GM12878 (cell line): Measurements from ENCODE around the gene FRK. TPM values are rescaled to one million over a fixed set of nuclear protein-coding genes. Genes with fewer than 3 reads are reported as not detected.

Source experiments
- ATAC-seq: fragments of 200-7000 bp; cut with Tn5 transposase; 3 replicates; pipeline ENCODE4 v1.9.1; 2020; ENCODE audit warnings: mild to moderate bottlenecking, moderate library complexity
- BruUV-seq: library from RNA; stranded (reverse); fragments of 400-500 nt; replicated peaks from 2 replicates; lab custom pipeline; 2021; lab: Mats Ljungman, UMichigan
- CTCF ChIA-PET: fragments of 300-600 bp; sonication (Branson Sonifier 250); formaldehyde crosslinking; extraction: SDS; loops from one replicate; lab custom pipeline; 2021; ENCODE audit warnings: inconsistent platforms; lab: Yijun Ruan, JAX
- POLR2A ChIA-PET: fragments of 350-600 bp; formaldehyde crosslinking; extraction: SDS; loops from one replicate; lab custom pipeline; 2021; ENCODE audit warnings: inconsistent platforms; lab: Charles Lee
- RAD21 ChIA-PET: fragments of 300-600 bp; sonication (Branson Sonifier 250); formaldehyde crosslinking; loops from one replicate; lab custom pipeline; 2023; ENCODE audit warnings: antibody characterized with exemption; ENCODE audit not compliant: unreplicated experiment; lab: Charles Lee
- SMC1A ChIA-PET: fragments of 300-600 bp; sonication (Branson Sonifier 250); formaldehyde crosslinking; loops from one replicate; lab custom pipeline; 2023; ENCODE audit not compliant: unreplicated experiment, uncharacterized antibody; lab: Charles Lee
- DNase-seq: peaks from one replicate; pipeline ENCODE4 v3.0.0-alpha.2; 2011; ENCODE audit warnings: low read depth, low spot score
- FAIRE-seq: peaks from 3 replicates; lab custom pipeline; 2011; peaks lifted over from hg19 to GRCh38; lab: Jason Lieb, UNC
- H2AFZ ChIP-seq: 2 replicates; pipeline ENCODE4 v1.6.0; 2011; ENCODE audit warnings: low read depth, low read length, control low read depth; ENCODE audit not compliant: control insufficient read depth
- H3K27ac ChIP-seq: 2 replicates; pipeline ENCODE4 v1.5.1; 2011; ENCODE audit warnings: control low read depth; ENCODE audit not compliant: control insufficient read depth, insufficient read depth
- H3K27me3 ChIP-seq, 2 experiments: replicated peaks in 1 of 2; 2 replicates each; pipeline versions ENCODE4 v1.6.0 to v1.6.1; 2011; ENCODE audit warnings: low read length in 1 of 2; ENCODE audit not compliant: control insufficient read depth in 2 of 2, insufficient read depth in 2 of 2
- H3K36me3 ChIP-seq, 2 experiments: 2 replicates each; pipeline ENCODE4 v1.5.1; 2011; ENCODE audit warnings: low read length in 1 of 2; ENCODE audit not compliant: control insufficient read depth in 2 of 2, insufficient read depth in 2 of 2
- H3K4me1 ChIP-seq: 2 replicates; pipeline ENCODE4 v1.6.1; 2011; ENCODE audit warnings: mild to moderate bottlenecking, low read length, moderate library complexity, mixed read lengths; ENCODE audit not compliant: control insufficient read depth, insufficient read depth
- H3K4me2 ChIP-seq: 2 replicates; pipeline ENCODE4 v1.6.0; 2011; ENCODE audit warnings: control low read depth; ENCODE audit not compliant: control insufficient read depth, insufficient read depth
- H3K4me3 ChIP-seq: fragments of 200-600 bp; sonication (generic); 2 replicates; pipeline ENCODE4 v1.5.1; 2016
- H3K79me2 ChIP-seq: 2 replicates; pipeline ENCODE4 v1.6.0; 2011; ENCODE audit warnings: low read length; ENCODE audit not compliant: control insufficient read depth, insufficient read depth
- H3K9ac ChIP-seq: 2 replicates; pipeline ENCODE4 v1.8.0; 2011; ENCODE audit warnings: low read length, control low read depth, mixed read lengths; ENCODE audit not compliant: control insufficient read depth, insufficient read depth
- H3K9me3 ChIP-seq: replicated peaks from 3 replicates; pipeline ENCODE4 v1.5.1; 2011; ENCODE audit warnings: mild to moderate bottlenecking, low read length; ENCODE audit not compliant: control insufficient read depth, insufficient read depth
- H4K20me1 ChIP-seq: 2 replicates; pipeline ENCODE4 v1.6.0; 2011; ENCODE audit not compliant: control insufficient read depth, insufficient read depth
- E2F8 ChIP-seq: fragments of 450-650 bp; IDR thresholded peaks from 2 replicates; pipeline ENCODE4 v1.6.1; 2018; ENCODE audit warnings: mild to moderate bottlenecking, low read depth, moderate library complexity; ENCODE audit not compliant: partially characterized antibody
- RELB ChIP-seq: fragments of 450-650 bp; IDR thresholded peaks from 2 replicates; pipeline ENCODE4 v1.6.1; 2017; ENCODE audit warnings: low read depth, mild to moderate bottlenecking, moderate library complexity
- YBX1 ChIP-seq: fragments of 450-650 bp; IDR thresholded peaks from 2 replicates; pipeline ENCODE4 v1.6.1; 2016; ENCODE audit warnings: antibody characterized with exemption
- ZNF274 ChIP-seq: IDR thresholded peaks from one replicate; pipeline ENCODE4 v1.8.0; 2011; ENCODE audit not compliant: insufficient read length, insufficient read depth
- WGBS: methylation state at CpG from one replicate; pipeline ENCODE4 v1.1.6; 2016; ENCODE audit warnings: low lambda C conversion rate; ENCODE audit not compliant: insufficient replicate concordance, insufficient coverage; ENCODE audit errors: missing lambda C conversion rate; 5-methylcytosine and 5-hydroxymethylcytosine counted together
- in situ Hi-C: fragments of 300-500 bp; cut with MboI; formaldehyde crosslinking; loops from 9 replicates; pipeline ENCODE4 v1.14.3; 2018; ENCODE audit warnings: mixed read lengths
- intact Hi-C: fragments of 100-400 bp; cut with micrococcal nuclease; formaldehyde crosslinking; loops from one replicate; pipeline ENCODE4 v1.14.2; 2022; ENCODE audit not compliant: unreplicated experiment
- polyA plus RNA-seq, 11 experiments: library from polyadenylated mRNA; depleted of rRNA in 4 of 11; unstranded in 6 of 11; stranded (reverse) in 5 of 11; fragments of >200 nt; fragmentation: Nextera tagmentation in 4 of 11; fragmentation: Illumina TruSeq in 1 of 11; extraction: Ambion mirVana in 4 of 11; extraction: Trizol in 1 of 11; gene quantifications; 1 replicate in 1 of 11; 2 replicates in 10 of 11; pipeline versions ENCODE4 v1.2.1 to v1.2.3, GENCODE V29; 2011 to 2016; ENCODE audit warnings: inconsistent platforms in 2 of 11, missing spikeins in 2 of 11, low read depth in 1 of 11
- total RNA-seq, 4 experiments: library from RNA; depleted of rRNA in 3 of 4; stranded (reverse); fragments of >200 nt in 3 of 4; fragmentation: Illumina TruSeq in 1 of 4; extraction: Trizol in 1 of 4; gene quantifications; 2 replicates each; pipeline versions ENCODE4 v1.2.1 to v1.2.3, GENCODE V29; 2013 to 2021

Gene FRK
- total and polyA plus RNA-seq, 10 of the 15 experiments (the other 5 are each of a cell fraction or from before 2014, with no cell fraction given) = 0.29 to 2.4 (median 1.2) TPM

GRCh38 chr6:115976321-115976870 lies 84.3 kb downstream of the FRK start:
- Histone ChIP-seq H3K4me2 (no peak overlapping the region), H3K4me3 (no peak overlapping the region), H3K4me1 (no peaks in the 10 kb centered on the region), H3K36me3 (no peaks in the 10 kb centered on the region), H2AFZ (no peak overlapping the region), H4K20me1 (no peaks in the 10 kb centered on the region), H3K9ac (no peak overlapping the region), H3K9me3 (no peaks in the 10 kb centered on the region), H3K27me3 (no peaks in the 10 kb centered on the region), H3K79me2 (no peaks in the 10 kb centered on the region)
- SMC1A ChIA-PET = interaction anchor here (1.3 kb wide), 1 partner anchor 27 kb away, joined by 3 read pairs; no protein-coding TSS in a partner anchor
- CTCF ChIA-PET = interaction anchor here (1.0 kb wide), 1 partner anchor 12 kb away, joined by 3 read pairs; no protein-coding TSS in a partner anchor
- WGBS = 100% methylated on average over 2 of the region's 2 CpGs
- intact Hi-C loops = loop anchor here (5.0 kb wide), 1 partner anchor 534 kb away; no protein-coding TSS in a partner anchor
- ATAC-seq (no peak), DNase-seq (no peak)
- POLR2A ChIA-PET = no interaction called here
- TF ChIP-seq RELB (no peak), YBX1 (no peak), E2F8 (no peak), ZNF274 (no peak)
- TF ChIP-seq, all 136 proteins: peak for 0
- BruUV-seq = no TSS peak
- no peak overlapping the region for H3K27ac ChIP-seq
- RAD21 ChIA-PET = no interaction called here
- in situ Hi-C loops = no loop called here
- no peak for FAIRE-seq
